Natural killer cell treated with Interleukin-12 subunit alpha and Interleukin-12 subunit beta and Interleukin-15 and Interleukin-18, amount 100 ng/mL, for 72 hours (primary cell): ENCODE results near the gene PALLD. TPM values are rescaled to one million over a fixed set of nuclear protein-coding genes. Genes with fewer than 3 reads are reported as not detected.
"Not testable (repeated sequence)": the region's sequence is repeated elsewhere in the genome, so short reads cannot be mapped to it uniquely, and the experiment has no call there.

Source experiments
- ATAC-seq, 2 donors: fragments of 150-1000 bp; cut with Tn5 transposase in 1 of 2; sonication (Bioruptor Pico), chemical (Tn5 transposase) in 1 of 2; 2 replicates each; pipeline ENCODE4 v1.10.0; 2021
- DNase-seq: peaks from one replicate; pipeline ENCODE4 v3.0.0; 2022; ENCODE audit warnings: low spot score
- H3K27ac Mint-ChIP-seq, 2 donors: 1 replicate in 1 of 2; 2 replicates in 1 of 2; pipeline ENCODE4 v1.8.0; 2022; ENCODE audit warnings: mixed read lengths in 2 of 2, mild to moderate bottlenecking in 1 of 2, moderate library complexity in 1 of 2
- H3K27me3 Mint-ChIP-seq, 2 donors: 1 replicate in 1 of 2; 2 replicates in 1 of 2; pipeline ENCODE4 v1.8.0; 2022; ENCODE audit warnings: mixed read lengths in 2 of 2
- H3K36me3 Mint-ChIP-seq: one replicate; pipeline ENCODE4 v1.8.0; 2022; ENCODE audit warnings: mixed read lengths
- H3K4me1 Mint-ChIP-seq, 2 donors: 1 replicate in 1 of 2; 2 replicates in 1 of 2; pipeline ENCODE4 v1.8.0; 2022; ENCODE audit warnings: low read depth in 2 of 2, mixed read lengths in 2 of 2, mild to moderate bottlenecking in 1 of 2
- H3K4me3 Mint-ChIP-seq: one replicate; pipeline ENCODE4 v1.8.0; 2022; ENCODE audit warnings: mixed read lengths
- H3K9me3 Mint-ChIP-seq: 2 replicates; pipeline ENCODE4 v1.8.0; 2022; ENCODE audit warnings: mixed read lengths
- total RNA-seq, 2 donors: library from RNA; stranded (reverse); gene quantifications; one replicate each; pipeline ENCODE4 v1.2.3, GENCODE V29; 2022

The PALLD gene
- total RNA-seq, 2 donors from 2014 or later = 0.52 to 11.0 TPM

DNA sequence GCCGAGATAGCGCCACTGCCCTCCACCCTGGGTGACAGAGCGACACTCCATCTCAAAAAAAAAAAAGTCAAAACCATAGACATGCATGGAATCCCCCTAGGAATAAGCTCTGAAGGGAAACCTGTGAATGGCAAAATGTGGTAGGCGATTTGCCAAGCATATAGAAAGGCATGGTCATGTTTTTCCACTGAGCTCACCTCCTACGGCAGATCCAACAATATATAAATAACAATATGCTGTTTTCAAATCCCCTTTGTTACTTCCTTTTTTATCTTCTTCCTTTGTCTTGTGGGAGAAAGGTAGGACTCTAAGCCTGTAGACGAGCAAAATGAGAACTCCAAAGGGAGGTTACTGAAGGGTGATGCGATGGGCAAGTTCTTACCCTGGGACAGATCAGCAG is 219.0 kb downstream of the PALLD start:
- Mint-ChIP-seq H3K27me3 (no peaks in the 10 kb centered on the region), H3K27ac (no peak overlapping the region), H3K9me3 (no peaks in the 10 kb centered on the region), H3K36me3 (no peaks in the 10 kb centered on the region), H3K4me3 (no peak overlapping the region), H3K4me1 (peaks cover 14 to 18% of the 10 kb centered on the region in 2 donors)
- DNase-seq (no peak), ATAC-seq (no peak)

DNA sequence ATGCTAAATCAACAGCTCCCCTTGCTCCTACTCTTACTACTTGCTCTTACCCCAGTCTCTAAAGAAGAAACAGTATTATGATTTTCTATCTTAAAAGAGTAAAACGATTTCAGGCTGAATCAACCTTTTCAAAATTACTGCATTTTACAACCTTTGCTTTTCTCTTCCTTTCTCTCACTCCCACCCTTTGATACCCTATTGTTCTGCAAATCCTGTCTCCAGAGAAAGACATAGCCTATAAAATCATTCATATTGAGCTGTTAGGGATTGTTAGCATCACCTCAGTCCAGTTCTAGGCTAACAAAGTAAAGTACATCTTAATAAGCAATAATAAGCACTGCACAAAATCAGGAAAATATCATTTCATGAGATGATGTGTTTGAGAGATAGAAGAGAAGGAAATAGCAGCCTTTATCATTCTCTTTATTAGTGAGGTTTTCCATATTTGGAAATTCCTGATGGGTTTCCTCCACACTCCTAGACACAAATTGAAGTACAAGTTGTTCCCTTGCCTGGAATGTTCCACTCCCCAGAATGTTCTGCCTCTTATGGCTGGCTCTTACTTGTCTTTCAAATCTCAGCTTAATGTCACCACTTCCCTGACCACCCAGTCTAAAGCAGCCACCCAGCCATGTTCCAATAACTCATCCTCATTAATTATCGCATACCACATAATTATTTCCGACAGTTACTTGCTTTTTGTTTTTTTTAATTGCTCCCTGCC is 219.7 kb downstream of the PALLD start:
- H3K4me1 Mint-ChIP-seq = peaks cover 9 to 15% of the 10 kb centered on the region in 2 donors
- H3K27me3 Mint-ChIP-seq = no peaks in the 10 kb centered on the region
- no peaks in the 10 kb centered on the region for H3K36me3 Mint-ChIP-seq
- no peak overlapping the region for H3K4me3 Mint-ChIP-seq
- no peaks in the 10 kb centered on the region for H3K9me3 Mint-ChIP-seq
- ATAC-seq (no peak), DNase-seq (no peak)
- no peak overlapping the region for H3K27ac Mint-ChIP-seq

DNA sequence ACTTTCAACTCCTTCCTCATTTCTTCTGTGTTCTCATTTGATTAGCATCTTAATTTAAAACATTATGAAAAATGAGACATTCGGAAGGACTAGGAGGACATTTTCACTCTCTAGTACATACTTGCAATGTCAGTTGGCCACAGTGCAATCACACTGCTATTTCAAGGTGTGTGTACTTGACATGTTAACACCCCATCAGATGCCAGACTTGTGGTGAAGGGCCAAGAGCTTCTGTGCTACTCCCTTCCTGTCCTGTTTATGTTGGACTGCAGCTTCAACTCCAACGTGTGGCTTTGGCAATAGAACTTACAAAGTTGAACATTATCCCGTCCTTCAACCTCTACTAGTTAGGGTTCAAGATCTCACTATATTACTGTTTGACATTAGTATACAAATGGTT is 221.0 kb downstream of the PALLD start:
- Mint-ChIP-seq H3K4me1 (peaks cover 10 to 16% of the 10 kb centered on the region in 2 donors), H3K36me3 (no peaks in the 10 kb centered on the region), H3K27ac (no peak overlapping the region), H3K9me3 (peaks cover 2% of the 10 kb centered on the region), H3K4me3 (no peak overlapping the region), H3K27me3 (peaks cover 2 to 5% of the 10 kb centered on the region in 2 donors)
- DNase-seq (no peak), ATAC-seq (no peak)

DNA sequence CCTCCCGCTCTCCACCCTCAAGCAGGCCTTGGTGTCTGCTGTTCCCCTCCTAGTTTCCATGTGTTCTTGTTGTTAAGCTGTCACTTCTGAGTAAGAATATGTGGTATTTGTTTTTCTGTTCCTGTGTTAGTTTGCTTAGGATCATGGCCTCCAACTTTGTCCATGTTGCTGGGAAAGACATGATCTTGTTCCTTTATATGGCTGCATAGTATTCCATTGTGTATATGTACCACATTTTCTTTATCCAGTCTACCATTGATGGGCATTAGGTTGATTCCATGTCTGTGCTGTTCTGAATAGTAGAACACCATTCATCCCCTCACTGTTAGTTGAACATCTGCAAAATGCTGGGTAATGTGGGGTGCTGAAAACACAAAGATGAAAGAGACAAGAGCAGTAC is 222.9 kb downstream of the PALLD start:
- Mint-ChIP-seq H3K36me3 (no peaks in the 10 kb centered on the region), H3K27ac (no peak overlapping the region), H3K27me3 (peaks cover 4 to 12% of the 10 kb centered on the region in 2 donors), H3K9me3 (peaks cover 2% of the 10 kb centered on the region), H3K4me3 (no peak overlapping the region), H3K4me1 (peaks cover 12 to 22% of the 10 kb centered on the region in 2 donors)
- DNase-seq = no peak
- no peak for ATAC-seq

DNA sequence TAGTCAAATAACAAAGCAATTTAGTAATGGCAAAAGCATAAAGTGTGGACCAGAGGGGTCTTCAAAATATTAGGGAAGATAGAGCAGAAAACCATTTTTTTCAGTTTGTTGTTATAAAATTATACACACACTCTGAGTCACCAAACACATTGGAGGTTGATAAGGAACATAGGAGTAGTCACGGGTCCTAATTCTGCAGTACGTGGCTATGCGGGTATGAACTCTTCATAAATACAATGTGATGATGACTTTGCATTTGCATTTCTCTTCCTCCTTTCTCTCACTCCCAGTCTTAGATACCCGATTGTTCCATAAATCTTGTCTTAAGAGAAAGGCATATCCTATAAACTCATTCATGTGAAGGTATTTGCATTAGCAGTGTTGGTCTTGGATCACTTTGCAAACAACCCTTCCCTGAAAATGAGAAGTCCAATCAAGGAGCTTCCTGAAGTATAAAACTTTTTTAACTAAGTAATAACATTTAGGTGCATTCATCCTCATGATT is 223.6 kb downstream of the PALLD start:
- peaks cover 4 to 12% of the 10 kb centered on the region in 2 donors for H3K27me3 Mint-ChIP-seq
- no peak overlapping the region for H3K27ac Mint-ChIP-seq
- peaks cover 2% of the 10 kb centered on the region for H3K9me3 Mint-ChIP-seq
- peaks cover 12 to 22% of the 10 kb centered on the region in 2 donors for H3K4me1 Mint-ChIP-seq
- DNase-seq (no peak), ATAC-seq (no peak)
- H3K4me3 Mint-ChIP-seq = no peak overlapping the region
- no peaks in the 10 kb centered on the region for H3K36me3 Mint-ChIP-seq

DNA sequence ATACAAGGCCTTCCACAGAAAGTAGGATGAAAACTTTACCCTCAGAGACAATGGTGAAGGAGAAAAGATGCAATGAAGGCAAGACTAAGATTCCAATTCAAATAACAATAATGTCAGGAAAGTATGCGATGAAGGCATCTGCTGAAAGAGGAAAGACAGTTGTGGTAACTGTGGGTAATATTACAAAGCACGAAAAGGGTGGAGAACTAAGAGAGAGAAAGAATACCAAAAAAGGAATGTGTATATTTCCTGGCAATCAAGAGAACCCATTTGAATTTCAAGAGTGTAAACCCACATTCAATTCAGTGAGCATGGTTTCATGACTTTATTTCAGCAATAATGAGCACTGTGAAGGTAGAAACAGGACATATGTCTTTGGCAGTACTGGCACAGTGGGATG is 225.5 kb downstream of the PALLD start:
- H3K27me3 Mint-ChIP-seq = peaks cover 6 to 18% of the 10 kb centered on the region in 2 donors
- peaks cover 12 to 21% of the 10 kb centered on the region in 2 donors for H3K4me1 Mint-ChIP-seq
- ATAC-seq (no peak), DNase-seq (no peak)
- peak overlapping the region; percentile 19 for H3K4me3 Mint-ChIP-seq
- H3K9me3 Mint-ChIP-seq = peaks cover 2% of the 10 kb centered on the region
- H3K27ac Mint-ChIP-seq = peak overlapping the region in 1 of 2 donors; percentile 1
- no peaks in the 10 kb centered on the region for H3K36me3 Mint-ChIP-seq

DNA sequence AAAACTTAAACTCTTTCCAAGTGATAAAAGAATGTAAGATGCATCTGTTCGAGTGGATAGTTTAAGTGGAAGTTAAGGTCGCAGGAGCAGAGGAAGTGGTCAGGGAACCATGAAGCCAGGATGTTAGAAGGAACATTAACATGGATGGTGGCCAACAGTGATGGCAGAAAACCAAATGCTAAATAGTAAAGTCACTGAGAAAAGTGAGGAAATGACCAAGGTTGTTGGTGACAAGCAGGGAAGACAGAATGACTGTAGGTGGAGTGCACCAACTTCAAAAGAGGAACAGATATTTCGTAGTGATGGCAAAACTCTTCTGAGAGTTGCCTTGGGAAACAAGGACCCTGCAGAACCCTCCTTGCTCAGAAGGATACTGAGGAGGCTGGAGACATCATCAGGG is 226.2 kb downstream of the PALLD start:
- Mint-ChIP-seq H3K36me3 (no peaks in the 10 kb centered on the region), H3K4me3 (peak overlapping the region; percentile 19), H3K4me1 (peaks cover 12 to 15% of the 10 kb centered on the region in 2 donors), H3K27ac (peak overlapping the region in 1 of 2 donors; percentile 1), H3K27me3 (peaks cover 6 to 20% of the 10 kb centered on the region in 2 donors), H3K9me3 (peaks cover 2% of the 10 kb centered on the region)
- ATAC-seq = no peak
- no peak for DNase-seq

DNA sequence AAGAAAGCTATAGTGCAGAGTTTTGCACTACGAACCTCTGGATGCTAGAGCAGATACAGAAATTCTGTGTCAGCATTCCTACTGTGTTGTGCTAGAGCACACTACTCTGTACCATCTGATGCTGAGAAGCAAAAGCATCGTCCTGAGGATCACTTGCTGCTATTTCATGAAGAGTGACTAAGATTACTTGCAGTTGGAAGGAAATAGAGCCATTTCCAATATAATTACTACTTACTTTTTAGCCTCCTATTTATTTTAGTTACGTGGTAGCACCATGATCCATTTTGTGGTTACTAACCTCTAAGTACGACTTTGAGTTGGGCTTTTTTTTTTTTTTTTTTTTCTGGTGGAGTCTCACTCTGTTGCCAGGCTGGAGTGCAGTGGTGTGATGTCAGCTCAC is 226.7 kb downstream of the PALLD start:
- ATAC-seq (no peak), DNase-seq (no peak)
- Mint-ChIP-seq H3K36me3 (no peaks in the 10 kb centered on the region), H3K9me3 (peaks cover 2% of the 10 kb centered on the region), H3K4me3 (peak overlapping the region; percentile 19), H3K4me1 (peaks cover 12 to 14% of the 10 kb centered on the region in 2 donors), H3K27ac (peak overlapping the region in 1 of 2 donors; percentile 1), H3K27me3 (peaks cover 7 to 26% of the 10 kb centered on the region in 2 donors)

DNA sequence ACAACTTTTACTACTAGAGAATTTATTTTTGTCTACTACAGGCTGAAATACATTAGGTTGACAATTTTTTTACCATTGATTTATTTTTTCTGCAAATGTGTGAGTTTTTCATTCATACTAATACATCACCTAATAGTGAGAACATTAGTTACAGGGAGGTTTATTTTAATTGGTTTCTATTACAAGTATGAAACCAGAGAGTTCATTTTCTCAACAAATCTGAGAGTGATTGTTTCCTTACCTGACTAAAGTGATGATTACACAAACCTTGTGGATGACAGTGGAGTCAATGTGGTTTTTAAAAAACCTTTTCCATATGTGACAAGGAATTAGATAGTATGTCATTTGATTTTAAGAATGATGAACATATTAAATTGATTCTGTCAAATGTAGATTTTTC is 227.4 kb downstream of the PALLD start:
- Mint-ChIP-seq H3K4me3 (no peak overlapping the region), H3K4me1 (peaks cover 12 to 14% of the 10 kb centered on the region in 2 donors), H3K9me3 (peaks cover 6% of the 10 kb centered on the region), H3K27ac (no peak overlapping the region), H3K36me3 (no peaks in the 10 kb centered on the region), H3K27me3 (peaks cover 10 to 32% of the 10 kb centered on the region in 2 donors)
- DNase-seq = no peak
- no peak for ATAC-seq

DNA sequence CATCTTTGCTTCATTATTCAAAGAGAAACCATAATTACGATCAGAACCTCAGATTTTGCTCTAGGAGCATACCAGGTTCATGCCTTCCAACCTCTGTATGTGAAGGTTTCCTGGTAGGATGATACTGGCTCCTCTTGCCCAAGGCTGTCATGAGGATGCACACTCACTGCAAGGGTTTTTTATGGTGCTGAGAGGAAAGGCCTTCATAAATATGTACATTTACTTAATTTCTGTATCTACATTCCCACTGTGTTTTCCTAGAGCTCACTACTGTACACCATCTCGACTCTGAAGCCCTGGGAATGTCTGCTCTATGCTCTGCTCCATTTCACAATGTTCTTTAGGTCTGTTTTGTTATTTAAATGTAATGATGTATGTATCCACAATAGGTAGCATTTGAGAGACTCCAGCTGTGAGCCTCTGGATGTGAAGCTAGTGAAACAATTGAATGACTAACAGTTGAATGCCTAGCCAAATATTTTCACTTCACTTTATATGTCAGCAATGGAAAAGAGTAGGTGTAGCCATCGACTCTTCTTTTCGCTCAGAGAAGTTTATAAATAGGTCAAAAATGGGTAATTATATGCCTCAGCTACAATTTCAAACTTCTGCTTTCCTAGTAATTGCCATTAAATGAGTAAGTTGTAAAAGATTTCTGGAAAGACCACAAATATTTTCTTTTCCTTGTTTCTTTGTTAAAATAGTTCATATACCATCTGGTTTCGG is 228.0 kb downstream of the PALLD start:
- Mint-ChIP-seq H3K4me3 (no peak overlapping the region), H3K4me1 (peaks cover 12 to 14% of the 10 kb centered on the region in 2 donors), H3K27ac (no peak overlapping the region), H3K36me3 (no peaks in the 10 kb centered on the region), H3K9me3 (peaks cover 6% of the 10 kb centered on the region), H3K27me3 (peaks cover 14 to 38% of the 10 kb centered on the region in 2 donors)
- DNase-seq = no peak
- ATAC-seq = no peak

DNA sequence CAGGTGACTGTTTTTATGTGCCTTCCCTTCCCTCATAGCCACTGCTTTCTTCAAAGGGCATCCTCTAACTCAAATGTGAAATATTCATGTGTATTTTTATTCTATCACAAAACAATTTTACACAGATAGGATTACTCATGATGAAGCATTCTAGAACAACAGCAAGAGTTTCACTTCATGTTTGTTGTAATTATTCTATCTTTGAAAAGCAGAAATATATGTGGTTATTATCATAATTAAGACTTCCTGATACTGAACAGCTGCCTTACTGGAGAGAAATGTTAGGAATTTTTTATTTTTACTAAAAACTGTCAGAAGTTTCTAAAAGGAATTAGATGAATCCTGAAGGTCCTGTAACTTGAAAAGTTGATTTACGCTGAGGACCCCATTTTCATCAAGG is 229.1 kb downstream of the PALLD start:
- Mint-ChIP-seq H3K27ac (no peak overlapping the region), H3K36me3 (no peaks in the 10 kb centered on the region), H3K4me3 (no peak overlapping the region), H3K27me3 (peaks cover 18 to 49% of the 10 kb centered on the region in 2 donors), H3K9me3 (peaks cover 6% of the 10 kb centered on the region), H3K4me1 (peaks cover 12 to 14% of the 10 kb centered on the region in 2 donors)
- DNase-seq (no peak), ATAC-seq (no peak)

DNA sequence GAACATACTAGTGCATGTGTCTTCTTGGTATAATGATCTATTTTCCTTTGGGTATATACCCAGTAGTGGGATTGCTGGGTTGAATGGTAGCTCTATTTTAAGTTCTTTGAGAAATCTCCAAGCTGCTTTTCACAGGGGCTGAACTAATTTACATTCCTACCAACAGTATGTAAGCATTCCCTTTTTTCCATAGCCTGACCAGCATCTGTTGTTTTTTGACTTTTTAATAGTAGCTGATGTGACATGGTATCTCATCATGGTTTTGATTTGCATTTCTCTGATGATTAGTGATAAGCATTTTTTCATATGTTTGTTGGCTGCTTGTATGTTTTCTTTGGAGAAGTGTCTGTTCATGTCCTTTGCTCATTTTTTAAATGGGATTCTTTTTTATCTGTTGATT is 230.3 kb downstream of the PALLD start:
- Mint-ChIP-seq H3K4me1 (peaks cover 12% of the 10 kb centered on the region in 2 donors), H3K27me3 (peaks cover 24 to 56% of the 10 kb centered on the region in 2 donors)
- not testable (repeated sequence) for ATAC-seq, H3K36me3 Mint-ChIP-seq, H3K4me3 Mint-ChIP-seq, H3K9me3 Mint-ChIP-seq, H3K27ac Mint-ChIP-seq, DNase-seq

DNA sequence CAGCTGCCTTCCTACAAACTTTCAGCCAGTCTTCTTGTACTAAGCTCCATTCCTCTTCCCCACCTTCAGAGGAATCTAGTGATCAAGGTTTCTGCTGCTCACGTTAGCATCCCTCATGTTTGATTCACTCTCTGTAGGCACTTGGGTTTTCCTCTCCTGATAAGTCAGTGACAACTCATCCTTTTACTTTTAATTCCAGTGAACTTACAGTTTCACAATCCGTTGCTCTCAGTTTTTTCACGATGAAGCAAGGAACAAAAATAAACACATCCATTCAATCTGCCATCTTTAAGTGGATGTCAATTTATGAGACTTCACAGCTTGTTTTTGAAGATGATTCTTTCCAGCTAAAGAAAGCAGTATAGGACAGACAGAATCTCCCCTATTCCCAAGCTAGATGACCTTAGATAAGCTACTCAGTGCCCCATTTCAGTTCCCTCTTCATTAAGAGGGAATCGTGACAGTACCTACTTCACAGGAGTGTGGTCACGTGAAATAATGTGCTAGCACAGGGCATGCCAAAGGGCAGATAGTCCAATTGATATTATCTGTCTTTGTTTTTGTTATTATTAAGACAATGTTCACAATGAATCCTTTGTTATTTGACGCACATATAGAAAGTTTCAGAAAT is 234.3 kb downstream of the PALLD start:
- Mint-ChIP-seq H3K27me3 (peaks cover 26 to 44% of the 10 kb centered on the region in 2 donors), H3K27ac (no peak overlapping the region), H3K4me3 (no peak overlapping the region), H3K36me3 (no peaks in the 10 kb centered on the region), H3K9me3 (peaks cover 3% of the 10 kb centered on the region), H3K4me1 (no peaks in the 10 kb centered on the region)
- ATAC-seq (no peak), DNase-seq (no peak)
